Muscle layer of duodenum (tissue), 2 donors: ENCODE measurements around the gene MGAT1.

Experiments used
- H3K27ac ChIP-seq: one replicate; pipeline ENCODE4 v1.7.0; 2013; ENCODE audit warnings: mild to moderate bottlenecking, low read length
- H3K27me3 ChIP-seq: one replicate; pipeline ENCODE4 v1.7.0; 2013; ENCODE audit warnings: low read depth, mild to moderate bottlenecking, control low read depth, low read length
- H3K36me3 ChIP-seq, 2 donors: one replicate each; pipeline ENCODE4 v1.7.0; 2013; ENCODE audit warnings: low read length in 2 of 2, control low read depth in 1 of 2, mild to moderate bottlenecking in 1 of 2; ENCODE audit not compliant: insufficient read depth in 2 of 2, control insufficient read depth in 1 of 2
- H3K4me1 ChIP-seq, 2 donors: one replicate each; pipeline ENCODE4 v1.7.0; 2013; ENCODE audit warnings: low read length in 2 of 2, mild to moderate bottlenecking in 2 of 2, control low read depth in 1 of 2, moderate library complexity in 1 of 2; ENCODE audit not compliant: insufficient read depth in 2 of 2, control insufficient read depth in 1 of 2
- H3K4me3 ChIP-seq, 2 donors: one replicate each; pipeline ENCODE4 v1.7.0; 2013; ENCODE audit warnings: low read length in 2 of 2, low read depth in 1 of 2, mild to moderate bottlenecking in 1 of 2
- H3K9me3 ChIP-seq, 2 donors: one replicate each; pipeline ENCODE4 v1.7.0; 2013; ENCODE audit warnings: low read length in 2 of 2, control low read depth in 1 of 2, mild to moderate bottlenecking in 1 of 2; ENCODE audit not compliant: control insufficient read depth in 1 of 2
- donor health status: healthy.

Gene MGAT1

DNA sequence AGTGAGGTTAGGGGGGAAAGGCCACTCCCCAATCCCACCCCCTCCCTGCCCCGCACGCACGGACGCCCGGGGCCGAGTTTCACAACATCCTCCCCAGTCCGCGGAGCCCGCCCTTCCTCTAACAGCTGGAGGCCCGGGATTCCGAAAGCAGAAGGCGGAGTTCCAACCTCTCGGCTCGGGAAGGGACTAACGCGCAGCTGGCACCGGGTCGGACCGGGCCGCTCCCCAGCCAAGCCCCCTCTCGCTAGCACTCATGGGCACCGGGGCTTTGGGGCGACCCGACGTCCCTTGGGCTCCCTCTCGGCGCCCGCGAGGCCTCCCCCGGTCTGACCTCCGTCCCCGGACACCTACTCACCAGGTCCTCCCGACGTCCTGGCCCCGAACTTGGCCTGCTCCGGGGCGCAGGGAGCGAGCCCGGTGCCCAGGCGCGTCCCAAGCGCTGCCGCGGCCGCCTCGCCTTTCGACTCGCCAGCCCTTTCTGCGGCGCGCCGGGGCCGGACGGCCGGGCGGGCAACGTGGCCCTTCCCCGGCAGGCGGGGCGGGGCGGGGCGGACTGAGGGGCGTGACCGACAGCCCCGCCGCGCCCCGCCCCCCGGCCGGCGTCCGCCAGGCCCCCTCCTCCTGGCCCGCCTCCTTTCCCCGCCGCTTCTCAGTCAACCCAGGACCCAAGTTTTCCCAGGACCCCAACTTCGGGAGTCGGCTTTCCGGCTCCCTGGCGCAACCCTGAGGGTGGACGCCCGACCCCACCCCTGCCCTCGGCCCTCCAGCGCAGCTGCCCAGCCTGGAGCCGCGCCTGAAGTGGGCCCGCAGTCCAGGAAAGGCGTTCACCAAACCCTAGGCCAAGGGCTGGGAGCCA is at the start of gene MGAT1:
TSS of gene MGAT1 (minus strand) at position 482 of the 856 bp plus-strand sequence. CDS start 9,835 bp downstream, outside the sequence.
- no peaks in the 10 kb centered on the region for H3K27me3 ChIP-seq
- H3K27ac ChIP-seq, result peak within 1 kb of the TSS; percentile 89

DNA sequence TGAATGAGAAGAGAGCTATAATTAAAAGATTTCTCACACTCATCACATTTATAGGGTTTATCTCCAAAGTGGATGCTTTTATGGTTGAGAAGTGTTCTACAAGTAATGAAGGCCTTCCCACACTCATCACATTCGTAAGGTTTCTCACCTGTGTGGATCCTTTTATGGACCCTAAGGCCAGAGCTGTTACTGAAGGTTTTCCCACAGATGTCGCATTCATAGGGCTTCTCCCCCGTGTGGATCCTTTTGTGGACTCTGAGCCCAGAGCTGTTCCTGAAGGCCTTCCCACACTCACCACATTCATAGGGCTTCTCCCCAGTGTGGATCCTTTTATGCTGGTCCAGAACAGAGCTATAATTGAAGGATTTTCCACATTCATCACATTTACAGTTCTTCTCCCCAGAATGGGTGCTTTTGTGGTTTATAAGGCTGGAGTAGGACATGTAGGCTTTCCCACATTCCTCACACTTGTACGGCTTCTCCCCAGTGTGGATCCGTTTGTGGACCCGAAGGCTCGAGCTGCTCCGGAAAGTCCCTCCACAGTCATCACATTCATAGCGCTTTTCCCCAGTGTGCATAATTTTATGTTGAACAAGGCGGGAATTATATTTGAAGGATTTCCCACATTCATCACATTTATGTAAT is 48.0 kb upstream of the MGAT1 start:
- no peak overlapping the region for H3K27ac ChIP-seq
- no peaks in the 10 kb centered on the region for H3K4me1 ChIP-seq
- H3K27me3 ChIP-seq, result no peaks in the 10 kb centered on the region
- H3K4me3 ChIP-seq, result peak overlapping the region in 1 of 2 donors; percentile 20
- peaks cover 44 to 66% of the 10 kb centered on the region in 2 donors for H3K36me3 ChIP-seq
- peaks cover 13 to 22% of the 10 kb centered on the region in 2 donors for H3K9me3 ChIP-seq

More for the DNA sequence above, at the start of gene MGAT1:
- Histone ChIP-seq H3K4me1 (peaks cover 51 to 71% of the 10 kb centered on the region in 2 donors), H3K9me3 (no peaks in the 10 kb centered on the region), H3K4me3 (peak within 1 kb of the TSS; percentile 55 to 78), H3K36me3 (peaks cover 4 to 10% of the 10 kb centered on the region in 2 donors)

DNA sequence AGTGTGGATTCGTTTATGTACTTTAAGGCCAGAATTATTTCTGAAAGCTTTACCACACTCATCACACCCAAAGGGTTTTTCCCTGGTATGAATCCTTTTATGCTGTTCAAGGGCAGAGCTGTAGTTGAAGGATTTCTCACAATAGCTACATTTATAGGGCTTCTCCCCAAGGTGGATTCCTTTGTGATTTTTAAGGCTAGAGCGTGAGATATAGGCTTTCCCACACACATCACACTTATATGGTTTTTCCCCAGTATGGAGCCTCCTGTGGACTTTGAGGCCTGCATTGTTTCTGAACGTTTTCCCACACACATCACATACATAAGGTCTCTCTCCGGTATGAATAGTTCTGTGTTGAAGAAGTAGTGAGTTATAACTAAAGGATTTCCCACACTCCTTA is 47.2 kb upstream of the MGAT1 start:
- peak overlapping the region in 1 of 2 donors; percentile 20 for H3K4me3 ChIP-seq
- H3K4me1 ChIP-seq, result no peaks in the 10 kb centered on the region
- H3K36me3 ChIP-seq, result peaks cover 37 to 62% of the 10 kb centered on the region in 2 donors
- H3K27me3 ChIP-seq, result no peaks in the 10 kb centered on the region
- H3K27ac ChIP-seq, result no peak overlapping the region
- H3K9me3 ChIP-seq, result peaks cover 13 to 22% of the 10 kb centered on the region in 2 donors

DNA sequence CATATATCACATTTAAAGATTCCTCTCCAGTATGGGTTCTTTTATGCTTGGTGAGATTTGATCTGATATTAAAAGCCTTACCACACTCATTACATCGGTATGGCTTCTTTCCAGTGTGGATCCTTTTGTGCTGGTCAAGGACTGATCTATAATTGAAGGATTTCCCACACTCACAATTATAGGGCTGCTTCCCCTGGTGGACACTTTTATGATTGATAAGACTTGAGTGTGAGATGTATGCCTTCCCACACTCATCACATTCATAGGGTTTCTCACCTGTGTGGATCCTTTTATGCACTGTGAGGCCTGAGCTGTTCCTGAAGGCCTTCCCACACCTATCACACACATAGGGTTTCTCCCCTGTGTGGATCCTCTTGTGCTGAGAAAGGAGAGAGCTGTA is 46.3 kb upstream of the MGAT1 start:
- no peaks in the 10 kb centered on the region for H3K4me1 ChIP-seq
- H3K27me3 ChIP-seq, result no peaks in the 10 kb centered on the region
- H3K27ac ChIP-seq, result no peak overlapping the region
- peaks cover 36 to 56% of the 10 kb centered on the region in 2 donors for H3K36me3 ChIP-seq
- H3K9me3 ChIP-seq, result peaks cover 13 to 22% of the 10 kb centered on the region in 2 donors
- H3K4me3 ChIP-seq, result peak overlapping the region in 1 of 2 donors; percentile 17

DNA sequence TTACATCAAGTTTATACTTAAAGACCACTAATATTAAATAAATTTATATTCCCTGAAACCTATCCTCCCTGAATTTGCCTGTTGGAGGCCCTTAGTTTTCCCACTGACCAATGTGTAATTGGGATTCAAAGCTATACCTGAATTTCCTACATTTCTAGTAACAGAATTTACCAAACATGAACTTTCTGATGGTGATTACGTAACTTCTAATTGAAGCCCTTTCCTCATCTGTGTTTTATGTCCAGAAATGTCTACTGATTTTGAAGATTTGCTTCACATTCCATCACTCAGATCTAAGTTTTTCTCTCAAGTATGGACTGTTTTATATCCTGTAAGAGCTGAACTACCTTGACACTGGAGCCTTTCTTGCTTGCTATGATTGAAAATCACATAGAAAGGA is 45.7 kb upstream of the MGAT1 start:
- peaks cover 36 to 56% of the 10 kb centered on the region in 2 donors for H3K36me3 ChIP-seq
- H3K4me3 ChIP-seq, result no peak overlapping the region
- no peak overlapping the region for H3K27ac ChIP-seq
- H3K27me3 ChIP-seq, result no peaks in the 10 kb centered on the region
- no peaks in the 10 kb centered on the region for H3K4me1 ChIP-seq
- peaks cover 13 to 22% of the 10 kb centered on the region in 2 donors for H3K9me3 ChIP-seq

DNA sequence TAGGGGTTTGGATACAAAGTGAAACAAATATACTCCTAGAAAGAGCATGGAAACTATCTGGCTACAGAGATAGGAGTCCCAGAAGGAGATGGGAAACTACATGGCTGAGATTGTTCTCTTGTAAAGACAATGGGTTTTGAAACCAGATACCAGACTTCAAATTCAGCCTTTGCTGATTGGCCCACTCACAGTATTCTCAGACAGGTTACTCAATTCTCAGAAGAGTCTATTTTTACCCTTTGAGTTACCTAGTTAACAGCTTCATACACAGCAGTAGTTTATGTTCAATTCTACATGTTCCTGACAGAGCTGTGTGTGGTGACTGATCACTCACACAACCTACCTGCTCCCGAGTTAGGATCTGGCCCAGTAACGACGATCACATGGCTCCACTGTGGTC is 44.4 kb upstream of the MGAT1 start:
- Histone ChIP-seq H3K27ac (no peak overlapping the region), H3K9me3 (peaks cover 13 to 22% of the 10 kb centered on the region in 2 donors), H3K4me1 (no peaks in the 10 kb centered on the region), H3K36me3 (peaks cover 36 to 56% of the 10 kb centered on the region in 2 donors), H3K4me3 (no peak overlapping the region), H3K27me3 (no peaks in the 10 kb centered on the region)

DNA sequence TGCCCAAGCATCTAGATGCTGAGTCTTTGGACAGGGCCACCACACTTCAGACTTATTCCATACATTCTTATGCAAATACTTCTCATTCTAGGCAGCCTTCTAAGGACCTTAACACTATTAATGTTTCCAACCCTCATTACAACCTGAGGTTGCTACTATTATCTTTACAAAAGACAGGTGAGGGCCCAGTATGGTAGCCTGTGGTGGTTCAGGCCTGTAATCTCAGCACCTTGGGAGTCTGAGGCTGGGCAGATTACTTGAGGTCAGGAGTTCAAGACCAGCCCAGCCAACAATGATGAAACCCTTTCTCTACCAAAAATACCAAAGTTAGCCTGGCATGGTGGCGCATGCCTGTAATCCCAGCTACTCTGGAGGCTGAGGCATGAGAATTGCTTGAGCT is 42.3 kb upstream of the MGAT1 start:
- H3K36me3 ChIP-seq, result peaks cover 17 to 38% of the 10 kb centered on the region in 2 donors

DNA sequence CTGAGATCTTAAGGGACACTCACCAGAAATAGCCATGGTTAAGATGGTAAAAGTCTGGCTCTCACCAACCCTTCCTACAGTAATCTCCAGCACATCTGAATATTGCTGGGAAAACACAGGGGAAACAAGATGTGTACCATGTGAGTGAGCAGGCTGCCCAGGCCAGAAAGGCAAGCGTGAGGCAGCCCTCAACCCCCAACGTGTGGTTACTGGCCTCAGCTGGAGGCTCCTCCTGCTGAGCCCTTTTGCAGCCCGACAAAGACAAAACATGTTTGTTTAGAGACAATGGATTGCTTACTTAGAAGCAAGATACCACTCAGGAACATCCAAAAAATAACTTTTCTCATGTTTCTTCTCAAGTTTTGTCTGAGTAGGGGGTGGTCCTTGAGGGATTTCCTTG is 41.8 kb upstream of the MGAT1 start:
- H3K27me3 ChIP-seq, result no peaks in the 10 kb centered on the region
- no peak overlapping the region for H3K4me3 ChIP-seq
- peaks cover 13 to 33% of the 10 kb centered on the region in 2 donors for H3K36me3 ChIP-seq
- no peak overlapping the region for H3K27ac ChIP-seq
- H3K9me3 ChIP-seq, result peaks cover 0 to 9% of the 10 kb centered on the region in 2 donors
- no peaks in the 10 kb centered on the region for H3K4me1 ChIP-seq

More for the DNA sequence above, 42.3 kb upstream of the MGAT1 start:
- H3K4me1 ChIP-seq, result no peaks in the 10 kb centered on the region
- peaks cover under 1 to 12% of the 10 kb centered on the region in 2 donors for H3K9me3 ChIP-seq
- no peak overlapping the region for H3K4me3 ChIP-seq
- no peaks in the 10 kb centered on the region for H3K27me3 ChIP-seq
- H3K27ac ChIP-seq, result no peak overlapping the region

DNA sequence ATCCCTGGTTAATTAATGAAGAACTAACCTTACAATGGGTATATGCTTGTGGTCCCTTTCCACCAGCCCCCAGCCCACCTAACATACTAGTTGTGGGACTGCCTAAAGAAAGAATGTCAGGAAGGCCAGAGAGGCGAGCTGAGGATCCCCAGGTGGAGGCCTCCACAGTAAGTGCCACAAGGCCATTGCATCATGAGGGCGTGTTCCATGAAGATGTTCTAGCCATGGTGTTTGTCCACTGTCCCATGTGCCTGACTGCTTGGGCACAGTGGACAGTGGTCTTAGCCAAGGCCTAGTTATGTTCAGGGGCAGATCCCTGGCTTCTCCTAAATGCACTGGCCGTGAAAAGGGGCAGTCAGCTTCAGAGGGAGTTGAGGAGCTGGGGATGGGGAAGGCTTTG is 37.3 kb upstream of the MGAT1 start:
- Histone ChIP-seq H3K27me3 (no peaks in the 10 kb centered on the region), H3K36me3 (peaks cover 12 to 32% of the 10 kb centered on the region in 2 donors), H3K4me1 (no peaks in the 10 kb centered on the region), H3K27ac (no peak overlapping the region), H3K9me3 (no peaks in the 10 kb centered on the region), H3K4me3 (no peak overlapping the region)

DNA sequence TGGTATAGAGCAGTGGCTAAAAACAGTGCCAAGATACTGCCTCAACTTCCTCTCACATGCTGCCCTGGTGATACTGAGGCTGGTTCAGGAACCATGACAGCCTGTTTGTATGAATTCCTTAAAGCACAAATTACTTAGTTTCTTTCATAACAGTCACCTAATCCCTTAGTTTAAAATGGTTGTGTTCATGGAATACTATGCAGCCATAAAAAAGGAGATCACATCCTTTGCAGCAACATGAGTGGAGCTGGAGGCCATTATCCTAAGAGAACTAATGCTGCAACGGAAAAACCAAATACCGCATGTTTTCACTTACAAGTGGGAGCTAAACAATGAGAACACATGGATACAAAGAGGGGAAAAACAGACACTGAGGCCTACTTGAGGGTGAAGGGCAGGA is 36.6 kb upstream of the MGAT1 start:
- no peak overlapping the region for H3K27ac ChIP-seq
- H3K27me3 ChIP-seq, result no peaks in the 10 kb centered on the region

DNA sequence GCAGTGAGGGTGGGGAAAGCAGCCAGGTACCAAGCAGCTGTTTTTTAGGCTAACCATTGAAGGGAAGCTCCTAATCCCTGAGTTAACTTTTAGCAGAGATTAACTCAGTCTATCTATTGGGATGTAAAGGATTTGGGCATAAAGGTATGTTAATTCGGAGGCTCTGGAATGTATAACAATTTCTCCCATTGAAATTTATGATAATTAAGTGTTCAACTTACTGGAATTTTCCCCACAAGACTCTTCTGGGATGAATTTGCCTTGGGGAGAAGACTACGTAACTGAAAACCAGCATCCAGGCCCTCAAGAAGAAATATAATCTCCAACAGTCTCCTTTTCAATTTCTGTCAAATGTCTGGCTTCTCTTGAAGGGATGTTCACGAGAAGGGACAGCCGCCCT is 34.9 kb upstream of the MGAT1 start:
- Histone ChIP-seq H3K4me3 (no peak overlapping the region), H3K27me3 (no peaks in the 10 kb centered on the region), H3K9me3 (no peaks in the 10 kb centered on the region), H3K36me3 (peaks cover 17 to 39% of the 10 kb centered on the region in 2 donors), H3K4me1 (peaks cover 0 to 9% of the 10 kb centered on the region in 2 donors), H3K27ac (no peak overlapping the region)

More for the DNA sequence above, 36.6 kb upstream of the MGAT1 start:
- H3K4me3 ChIP-seq, result no peak overlapping the region
- H3K36me3 ChIP-seq, result peaks cover 17 to 39% of the 10 kb centered on the region in 2 donors
- H3K4me1 ChIP-seq, result no peaks in the 10 kb centered on the region
- H3K9me3 ChIP-seq, result no peaks in the 10 kb centered on the region
